ENCODE data around the gene SPINK6. TPM values are rescaled to one million over a fixed set of nuclear protein-coding genes. Genes with fewer than 3 reads are reported as not detected.

SPINK6 gene
- total RNA-seq, 1 donor from 2014 or later = not detected

GRCh38 chr5:148168246-148168645 is 34.6 kb upstream of the SPINK6 start, which contains the start of gene SPINK14:
TSS of gene SPINK14 (plus strand) at chr5:148168546. CDS start at chr5:148169733, 1,187 bp downstream.
- DNase-seq (ENCODE audit: low read depth) = no peak
- Histone ChIP-seq H3K27me3 (ENCODE audit: control insufficient read depth, insufficient read depth, low read length) (no peaks in the 10 kb centered on the region), H3K36me3 (ENCODE audit: control insufficient read depth, insufficient read depth, low read length) (no peaks in the 10 kb centered on the region), H3K4me3 (ENCODE audit: low read depth, low read length) (no peak within 1 kb of the TSS)
- TF ChIP-seq CTCF (IDR thresholded peaks at IDR 0.05; ENCODE audit: insufficient read depth, low read length, severe bottlenecking) = no peak
- no peak for FAIRE-seq

- no peak overlapping the region for H3K4me3 ChIP-seq (ENCODE audit: low read depth, low read length)
- FAIRE-seq = no peak
- no peak for DNase-seq (ENCODE audit: low read depth)
- no peak for TF ChIP-seq CTCF (IDR thresholded peaks at IDR 0.05; ENCODE audit: insufficient read depth, low read length, severe bottlenecking)
- no peaks in the 10 kb centered on the region for H3K36me3 ChIP-seq (ENCODE audit: control insufficient read depth, insufficient read depth, low read length)
- no peaks in the 10 kb centered on the region for H3K27me3 ChIP-seq (ENCODE audit: control insufficient read depth, insufficient read depth, low read length)
Observed at GRCh38 chr5:148172377-148172776, 30.5 kb upstream of the SPINK6 start.

- no peak for TF ChIP-seq CTCF (IDR thresholded peaks at IDR 0.05; ENCODE audit: insufficient read depth, low read length, severe bottlenecking)
- DNase-seq (ENCODE audit: low read depth) (no peak), FAIRE-seq (no peak)
- Histone ChIP-seq H3K27me3 (ENCODE audit: control insufficient read depth, insufficient read depth, low read length) (no peaks in the 10 kb centered on the region), H3K4me3 (ENCODE audit: low read depth, low read length) (no peak overlapping the region), H3K36me3 (ENCODE audit: control insufficient read depth, insufficient read depth, low read length) (no peaks in the 10 kb centered on the region)
Observed at GRCh38 chr5:148176480-148176879, 26.4 kb upstream of the SPINK6 start.

GRCh38 chr5:148177207-148177606 is 25.6 kb upstream of the SPINK6 start:
- Histone ChIP-seq H3K4me3 (ENCODE audit: low read depth, low read length) (no peak overlapping the region), H3K36me3 (ENCODE audit: control insufficient read depth, insufficient read depth, low read length) (no peaks in the 10 kb centered on the region), H3K27me3 (ENCODE audit: control insufficient read depth, insufficient read depth, low read length) (no peaks in the 10 kb centered on the region)
- FAIRE-seq (no peak), DNase-seq (ENCODE audit: low read depth) (no peak)
- no peak for TF ChIP-seq CTCF (IDR thresholded peaks at IDR 0.05; ENCODE audit: insufficient read depth, low read length, severe bottlenecking)

GRCh38 chr5:148179234-148179824 is 23.5 kb upstream of the SPINK6 start:
- DNase-seq (ENCODE audit: low read depth) (peak; percentile 74), FAIRE-seq (no peak)
- no peaks in the 10 kb centered on the region for H3K27me3 ChIP-seq (ENCODE audit: control insufficient read depth, insufficient read depth, low read length)
- no peaks in the 10 kb centered on the region for H3K36me3 ChIP-seq (ENCODE audit: control insufficient read depth, insufficient read depth, low read length)
- peak; percentile 59 for TF ChIP-seq CTCF (IDR thresholded peaks at IDR 0.05; ENCODE audit: insufficient read depth, low read length, severe bottlenecking)
- H3K4me3 ChIP-seq (ENCODE audit: low read depth, low read length) = no peak overlapping the region
